Inferior parietal cortex (tissue), 1 donor: ENCODE measurements around the gene UNCX.

Source experiments
- DNase-seq: peaks from one replicate; pipeline ENCODE4 v3.0.0-alpha.2; 2016; ENCODE audit errors: extremely low spot score

The UNCX gene

DNA sequence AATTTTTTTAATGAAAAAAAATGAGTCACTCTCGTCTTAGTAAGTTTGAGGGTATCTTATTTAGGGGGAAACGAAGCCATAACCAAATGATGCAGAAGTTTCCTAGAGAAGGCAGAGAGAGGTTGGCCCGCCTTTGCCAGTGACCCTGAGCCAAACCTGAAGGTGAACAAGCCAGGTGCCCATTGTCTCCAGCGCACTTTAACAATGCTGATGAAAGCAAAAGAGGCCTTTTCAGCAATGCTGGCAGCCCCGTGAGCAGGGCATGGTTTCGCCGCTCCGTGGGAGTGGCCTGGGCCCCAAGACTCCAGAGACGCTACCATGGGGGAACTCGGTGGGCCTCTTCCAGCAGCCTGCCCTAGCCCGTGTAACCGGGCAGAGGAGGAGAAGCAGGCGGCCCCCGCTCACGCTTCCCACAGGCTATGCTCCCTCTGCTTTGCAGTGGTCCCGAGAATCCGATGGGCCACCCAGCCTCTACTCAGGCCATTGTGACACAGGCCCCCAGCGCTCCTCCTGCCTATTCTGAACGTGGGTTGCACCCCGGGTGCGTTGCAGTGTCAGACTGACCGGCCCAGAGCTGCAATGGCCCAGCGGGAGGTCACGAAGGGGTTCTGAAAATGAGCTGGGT is 14.0 kb upstream of the UNCX start:
- no peak for DNase-seq

DNA sequence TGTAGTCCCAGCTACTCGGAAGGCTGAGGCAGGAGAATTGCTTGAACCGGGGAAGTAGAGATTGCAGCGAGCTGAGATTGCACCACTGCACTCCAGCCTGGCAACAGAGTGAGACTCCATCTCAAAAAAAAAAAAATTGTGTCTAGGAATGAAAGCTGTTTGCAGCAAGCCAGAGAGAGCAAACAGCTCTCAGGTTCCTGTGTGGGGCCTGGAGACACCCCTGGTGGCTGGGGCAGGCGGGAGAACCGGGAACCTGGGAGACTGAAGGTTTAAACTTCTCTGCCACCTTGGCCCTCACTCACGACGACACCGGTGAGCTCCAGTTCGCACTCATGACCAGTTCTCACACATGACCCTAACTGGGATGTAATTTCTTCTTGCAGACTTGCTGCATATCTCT is 13.2 kb upstream of the UNCX start:
- no peak for DNase-seq

DNA sequence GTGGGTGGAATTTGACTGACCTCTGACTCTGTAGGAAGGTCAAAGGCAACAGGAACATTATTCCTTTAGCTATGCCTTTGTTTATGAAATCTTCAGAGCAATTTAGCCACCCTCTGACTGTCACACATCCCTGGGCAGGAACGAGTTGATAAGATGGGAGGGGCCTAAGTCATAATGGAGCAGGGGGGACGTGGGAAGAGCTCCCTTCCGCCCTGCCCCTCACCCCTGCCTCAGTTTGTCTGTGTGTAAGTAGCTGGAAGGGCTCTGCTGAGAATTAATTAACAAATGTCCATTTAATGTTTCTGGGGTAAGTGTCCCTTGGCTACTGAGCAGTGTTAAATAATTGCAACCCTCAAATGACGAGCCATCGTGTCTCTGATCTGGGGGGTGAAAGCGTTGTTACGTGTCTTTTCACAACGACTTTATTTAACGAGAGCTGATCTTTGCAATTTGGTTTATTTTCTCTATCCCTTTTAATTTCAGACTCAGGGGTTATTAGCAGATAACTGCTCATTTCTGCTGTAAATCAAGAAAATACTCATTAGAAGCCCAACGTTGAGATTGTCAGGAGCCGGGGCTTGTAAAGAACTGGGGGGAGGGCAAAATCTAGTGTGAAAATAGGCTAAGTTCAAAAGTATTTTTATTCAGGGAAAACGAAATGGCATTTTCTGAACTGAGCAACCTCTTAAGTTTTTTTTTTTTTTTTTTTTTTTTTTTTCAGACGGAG is 12.5 kb upstream of the UNCX start:
- DNase-seq = no peak

DNA sequence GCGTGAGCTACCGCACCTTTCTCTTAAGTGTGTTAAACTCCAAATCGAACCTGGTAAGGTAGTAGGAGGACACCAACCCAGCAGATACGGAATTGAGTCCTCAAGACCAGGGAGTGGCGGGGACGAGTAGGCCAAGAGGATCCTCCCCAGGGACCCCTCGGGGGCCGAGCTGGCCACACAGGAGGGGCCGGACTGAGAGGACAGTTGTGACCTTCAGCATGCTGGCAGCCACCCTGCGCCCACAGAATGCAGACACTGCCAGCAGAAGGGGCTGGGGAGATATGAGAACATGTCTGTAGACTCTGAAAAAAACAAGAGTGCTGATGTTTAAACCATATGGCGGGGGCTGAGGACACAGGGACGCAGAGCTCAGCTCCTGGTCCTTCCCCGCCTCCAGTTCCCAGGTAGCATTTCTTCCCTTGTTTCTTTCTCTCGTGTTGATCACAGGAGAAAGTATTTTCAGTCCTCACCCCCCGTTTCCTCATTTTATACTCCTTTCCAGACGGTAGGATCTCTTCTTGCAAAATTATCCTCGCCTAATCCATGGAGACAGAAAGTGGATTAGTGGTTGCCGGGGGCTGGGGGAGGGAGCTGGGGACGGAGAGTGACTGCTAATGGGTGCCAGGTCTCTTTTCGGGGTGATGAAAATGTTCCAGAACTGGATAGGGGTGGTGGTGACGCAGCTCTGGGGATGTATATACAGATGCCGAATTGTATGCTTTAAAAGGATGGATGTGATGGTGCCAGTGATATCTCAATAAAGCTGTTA is 11.5 kb upstream of the UNCX start:
- DNase-seq = no peak

DNA sequence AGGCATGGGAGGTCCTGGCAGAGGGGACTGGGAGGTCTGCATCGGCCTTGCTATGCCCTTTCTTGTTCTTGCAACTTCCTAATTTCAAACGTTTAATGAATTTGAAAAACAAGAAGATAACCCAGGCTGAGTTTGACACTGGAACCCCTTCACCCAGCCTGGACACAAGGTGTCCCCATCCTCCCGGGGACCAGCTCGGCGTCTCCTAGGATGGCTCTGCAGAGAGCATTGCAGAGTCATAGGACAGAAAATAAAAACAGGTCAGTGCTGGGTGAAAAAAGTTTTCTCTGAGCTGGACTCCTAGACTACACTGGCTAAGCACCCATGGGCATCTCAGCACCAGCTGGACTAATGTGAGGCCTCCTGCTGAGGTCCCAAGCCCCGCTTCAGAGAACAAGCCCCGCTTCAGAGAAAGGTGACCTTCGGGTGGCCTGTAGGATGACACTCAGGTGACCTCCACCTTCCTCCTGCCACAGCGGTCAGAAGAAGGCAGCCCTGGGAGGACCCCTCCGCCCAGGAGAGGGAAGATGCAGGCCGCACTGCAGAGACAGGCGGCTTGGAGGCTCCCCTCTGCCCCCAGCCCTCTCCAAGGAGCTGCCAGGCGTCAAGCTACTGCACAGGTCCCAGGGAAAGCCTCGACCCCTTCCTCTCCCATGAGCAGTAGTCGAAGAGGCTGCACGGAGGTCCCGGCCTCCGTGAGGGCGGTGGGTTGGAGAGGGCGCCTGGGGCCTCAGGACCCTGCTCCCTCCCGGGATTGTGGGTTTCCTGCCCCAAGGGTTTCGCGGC is 9.3 kb upstream of the UNCX start:
- no peak for DNase-seq

DNA sequence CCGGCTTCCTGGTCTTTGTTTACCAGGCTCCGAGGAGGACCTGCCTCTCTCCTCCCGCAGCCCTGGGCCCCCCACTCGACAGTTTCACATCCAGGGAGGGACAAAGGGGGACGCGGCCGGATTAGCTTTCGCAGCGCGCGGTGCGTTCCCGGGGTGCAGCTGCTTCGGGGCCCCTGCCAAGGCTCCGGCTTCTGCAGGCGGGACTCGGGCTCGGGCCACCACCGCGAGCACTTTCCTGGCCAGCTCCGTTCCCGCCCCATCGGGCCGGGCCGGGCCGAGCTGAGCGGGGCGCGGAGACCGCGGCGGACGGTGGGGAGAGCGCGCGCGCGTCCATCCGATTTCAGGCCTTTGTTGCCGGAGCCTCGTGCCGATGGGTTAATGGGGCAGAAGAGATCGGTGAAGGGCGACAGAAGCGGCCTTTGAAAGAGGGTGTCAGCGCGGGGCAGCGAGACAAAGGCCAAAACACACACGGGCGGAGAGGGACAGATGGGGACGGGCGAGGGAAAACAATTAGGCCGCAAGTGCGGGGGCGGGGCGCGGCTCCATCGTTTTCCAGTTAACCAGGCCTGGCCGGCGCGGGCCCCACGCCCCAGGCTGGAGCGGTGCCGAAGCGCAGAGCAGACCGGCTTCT is 8.5 kb upstream of the UNCX start:
- no peak for DNase-seq

DNA sequence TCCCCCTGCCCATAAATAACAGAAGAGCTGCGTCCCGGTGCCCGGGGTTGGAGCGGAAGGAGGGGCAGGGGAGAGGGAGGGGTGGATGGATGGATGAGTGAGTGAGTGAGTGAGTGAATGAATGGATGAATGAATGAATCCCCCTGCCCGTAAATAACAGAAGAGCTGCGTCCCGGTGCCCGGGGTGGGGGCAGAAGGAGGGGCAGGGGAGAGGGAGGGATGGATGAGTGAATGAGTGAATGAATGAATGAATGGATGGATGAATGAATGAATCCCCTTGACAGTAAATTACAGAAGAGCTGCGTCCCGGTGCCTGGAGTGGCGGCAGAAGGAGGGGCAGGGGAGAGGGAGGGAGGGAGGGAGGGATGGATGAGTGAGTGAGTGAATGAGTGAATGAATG is 7.6 kb upstream of the UNCX start:
- DNase-seq = no peak

DNA sequence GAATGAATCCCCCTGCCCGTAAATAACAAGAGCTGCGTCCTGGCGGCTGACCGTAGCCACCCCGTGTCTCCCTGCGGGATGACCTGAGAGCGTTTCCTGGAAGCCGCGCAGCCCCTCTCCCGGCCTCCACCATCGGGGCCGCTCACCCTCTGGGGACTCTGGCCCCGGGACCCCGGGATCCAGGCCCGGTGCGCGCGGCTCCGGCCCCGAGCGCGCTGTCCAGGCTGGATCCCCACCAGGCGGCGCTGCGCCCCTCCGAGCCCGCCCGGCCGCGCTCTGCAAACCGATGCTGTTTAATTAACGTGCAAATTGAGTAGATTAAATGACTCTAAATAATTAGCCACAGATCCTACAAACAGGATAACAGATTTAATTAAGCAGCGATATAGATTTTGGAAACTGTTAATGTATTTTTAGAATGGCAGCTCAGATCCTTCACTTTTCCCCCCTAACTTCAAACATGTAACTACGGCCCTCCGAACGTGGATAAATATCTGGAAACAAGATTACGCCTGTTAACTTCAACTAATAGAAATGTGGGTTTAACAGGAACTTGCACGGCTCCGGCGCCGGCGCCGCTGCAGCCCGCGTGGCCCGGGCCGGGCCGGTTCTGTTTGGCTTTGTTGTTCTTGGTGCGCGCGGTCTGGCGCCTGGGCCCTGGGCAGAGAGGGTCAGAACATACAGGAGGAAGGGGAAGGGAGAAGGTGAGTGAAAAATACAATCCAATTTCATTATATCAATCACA is 7.1 kb upstream of the UNCX start:
- peak; percentile 8 for DNase-seq

DNA sequence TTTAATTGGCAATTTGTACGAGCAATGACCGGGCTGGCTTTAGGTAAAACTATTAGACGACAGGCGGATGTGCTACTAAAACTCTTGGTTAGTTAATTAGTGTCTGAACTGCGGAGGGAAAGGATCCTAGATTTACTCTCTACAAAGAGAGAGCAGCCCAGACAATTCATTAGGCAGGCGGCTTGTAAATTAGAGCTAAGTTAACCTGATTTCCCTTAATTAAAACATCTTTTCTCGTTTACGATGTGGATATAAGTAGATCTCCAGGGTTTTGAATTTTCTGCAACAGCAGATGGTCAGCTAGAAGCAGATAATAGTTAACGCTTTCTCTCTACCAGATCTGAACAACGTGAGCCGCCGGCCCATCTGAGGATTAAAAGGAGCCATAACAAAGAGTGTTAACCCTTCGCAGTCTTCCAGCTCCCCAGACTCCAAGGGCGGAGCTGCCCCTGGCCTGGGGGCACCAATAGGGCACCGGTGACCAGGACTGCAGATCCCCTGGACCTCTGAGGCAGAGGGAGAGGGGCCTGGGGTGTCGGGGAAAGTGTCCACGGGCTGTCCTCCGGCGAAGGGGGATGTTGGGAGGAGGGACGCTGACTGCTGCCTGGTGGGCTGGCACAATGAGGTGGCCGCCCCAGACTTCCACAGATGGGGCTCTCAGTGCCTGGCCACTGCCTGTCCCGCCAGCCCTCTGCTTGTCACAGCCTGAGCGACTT is 6.3 kb upstream of the UNCX start:
- no peak for DNase-seq

DNA sequence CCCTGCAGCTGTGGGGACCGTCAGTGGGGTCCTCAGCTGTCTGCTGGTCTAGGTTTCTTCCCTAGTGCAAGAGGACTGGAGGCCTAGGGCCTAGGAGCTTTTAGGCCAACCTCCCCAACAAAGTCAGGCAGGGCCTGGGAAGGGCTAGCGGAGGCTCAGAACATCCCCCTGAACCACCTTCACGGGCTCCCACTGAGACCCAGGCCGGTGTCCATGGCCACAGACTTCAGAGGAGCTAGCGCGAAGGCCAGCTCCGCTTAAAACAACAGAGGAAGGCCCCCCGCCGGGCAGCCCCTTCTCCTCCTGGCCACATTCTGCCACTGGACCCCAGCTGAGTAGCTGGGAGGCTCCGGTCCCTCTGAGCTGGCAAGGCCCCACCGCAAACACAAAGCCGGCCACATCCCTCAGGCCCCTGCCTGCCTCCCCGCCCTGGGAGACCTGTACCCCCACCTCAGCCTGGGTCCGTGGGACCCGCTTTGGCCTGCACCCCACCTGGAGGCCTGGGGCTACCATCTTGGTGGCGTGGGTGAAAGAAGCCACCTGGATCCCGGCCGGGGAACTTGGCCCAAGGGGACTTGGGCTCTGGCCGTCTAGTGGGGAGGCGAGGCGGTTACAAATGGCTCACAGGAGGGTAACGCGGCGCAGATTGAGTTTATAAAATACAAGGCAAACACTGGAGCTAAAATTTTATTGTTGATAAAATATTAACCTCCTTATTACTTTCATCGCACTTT is 5.4 kb upstream of the UNCX start:
- no peak for DNase-seq

DNA sequence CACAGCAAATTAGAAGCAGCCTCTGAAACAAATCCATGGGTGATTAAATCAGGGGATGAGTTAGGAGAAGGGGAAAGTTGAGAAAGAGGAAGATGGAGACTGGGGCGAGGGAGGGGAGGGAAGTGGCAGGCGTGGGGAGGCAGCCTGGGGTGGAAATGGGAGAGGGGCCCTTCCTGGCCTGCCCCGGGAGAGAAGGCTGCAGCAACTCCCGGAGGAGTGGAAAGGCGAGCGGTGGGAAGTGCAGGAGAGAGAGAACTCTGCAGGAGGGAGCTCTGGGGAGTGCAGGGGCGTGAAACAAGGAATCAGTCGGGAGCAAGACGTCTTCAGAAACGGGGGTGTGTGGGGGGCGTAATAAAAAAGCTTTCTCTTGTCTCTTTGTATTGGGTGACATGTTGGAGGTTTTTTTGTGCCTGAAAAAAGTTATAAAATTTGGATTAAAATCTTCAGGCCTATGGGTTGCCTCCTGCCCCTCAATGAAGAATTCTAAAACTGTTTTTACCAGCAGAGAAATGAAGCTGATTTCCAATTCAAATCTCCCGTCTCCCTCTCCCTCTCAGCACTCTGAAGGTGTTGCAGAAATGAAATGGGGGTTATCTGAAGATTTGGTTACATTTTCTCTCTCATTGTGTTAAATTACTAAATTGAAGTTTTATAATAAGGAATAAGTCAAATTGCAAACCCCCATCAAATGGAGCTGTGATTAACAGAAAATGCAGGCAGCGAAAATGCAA is 4.7 kb upstream of the UNCX start:
- no peak for DNase-seq

DNA sequence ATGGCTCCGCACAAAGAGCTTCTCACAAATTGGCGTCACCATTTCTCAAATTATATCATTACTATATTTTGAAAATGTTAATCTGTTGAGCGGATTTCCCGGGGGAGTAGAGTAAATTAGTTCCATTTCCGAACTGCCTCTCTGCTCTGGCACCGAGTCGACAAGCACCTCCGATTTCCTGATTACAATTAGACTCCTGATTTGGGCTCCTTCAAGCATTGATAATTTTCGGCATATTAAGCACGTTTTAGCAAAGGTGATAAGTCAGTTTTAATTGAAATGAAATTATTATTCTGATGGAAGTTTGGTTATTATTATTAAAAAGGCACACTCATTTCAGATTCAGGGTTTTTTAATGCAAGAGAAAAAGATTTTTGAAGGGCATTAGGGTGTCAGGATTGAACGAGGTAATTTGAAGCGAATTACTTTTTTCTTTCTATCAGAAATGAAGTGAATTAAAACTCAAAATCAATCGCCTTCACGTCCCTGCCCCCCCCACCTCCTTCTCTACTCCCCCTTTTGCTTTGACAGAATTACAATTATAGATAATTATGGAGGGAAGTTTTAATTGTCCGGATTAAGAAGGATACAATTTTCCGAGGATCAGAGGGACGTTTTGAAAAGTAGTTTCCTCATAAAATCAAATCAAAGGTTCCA is 4.0 kb upstream of the UNCX start:
- DNase-seq = no peak

DNA sequence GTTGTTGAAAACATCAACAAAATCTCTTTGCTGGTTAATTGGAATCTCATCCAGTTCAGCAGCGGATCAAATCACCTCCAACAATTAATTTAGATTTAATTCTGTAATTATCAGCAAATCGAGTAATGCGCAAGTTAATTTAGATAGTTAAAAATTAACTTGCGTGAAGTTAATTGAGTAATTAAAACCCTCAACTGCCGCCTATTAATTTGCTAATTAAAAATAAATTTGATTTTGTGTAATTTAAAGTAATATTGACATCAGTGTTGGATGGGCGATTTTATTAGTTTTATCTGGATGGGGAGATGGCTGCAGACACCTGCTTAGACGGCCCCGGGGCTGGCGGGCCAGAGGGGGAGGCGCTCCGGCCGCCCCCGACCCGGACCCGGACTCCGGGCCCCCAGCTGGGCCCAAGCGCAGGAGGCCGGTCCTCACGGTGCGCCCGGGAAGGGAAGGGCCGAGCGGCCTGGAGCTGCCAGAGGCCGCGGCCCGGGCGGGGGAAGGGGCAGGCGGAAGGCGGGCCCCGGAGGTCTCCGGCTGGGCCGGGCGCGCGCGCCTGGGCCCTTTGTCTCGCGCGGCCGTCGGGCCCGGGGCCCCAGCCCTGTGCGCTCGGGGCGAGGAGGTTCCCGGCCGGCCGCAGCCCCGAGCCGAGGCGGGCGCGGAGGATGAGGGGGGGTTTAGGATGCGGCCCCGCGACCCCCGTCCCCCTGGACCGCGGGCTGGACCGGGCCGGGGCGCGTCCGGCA is 3.3 kb upstream of the UNCX start:
- no peak for DNase-seq

DNA sequence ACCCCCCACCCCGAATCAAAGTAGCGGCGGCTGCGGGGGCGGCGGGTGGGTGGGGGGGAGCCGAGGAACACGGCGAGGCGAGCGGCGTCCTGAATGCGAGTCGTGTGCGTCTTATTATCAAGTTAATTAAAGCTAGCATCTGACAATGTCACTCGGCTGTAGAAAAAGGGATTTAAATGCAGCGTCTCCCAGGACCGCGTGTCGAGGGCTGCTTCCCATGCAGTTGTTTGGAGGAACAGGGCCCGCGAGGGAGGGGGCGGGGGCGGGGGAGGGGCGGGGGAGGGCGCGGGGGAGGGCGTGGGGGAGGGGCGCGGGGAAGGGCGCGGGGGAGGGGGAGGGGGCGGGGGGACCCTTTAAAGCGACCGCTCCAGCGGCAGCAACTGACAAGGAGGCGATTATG is 2.7 kb upstream of the UNCX start:
- no peak for DNase-seq

DNA sequence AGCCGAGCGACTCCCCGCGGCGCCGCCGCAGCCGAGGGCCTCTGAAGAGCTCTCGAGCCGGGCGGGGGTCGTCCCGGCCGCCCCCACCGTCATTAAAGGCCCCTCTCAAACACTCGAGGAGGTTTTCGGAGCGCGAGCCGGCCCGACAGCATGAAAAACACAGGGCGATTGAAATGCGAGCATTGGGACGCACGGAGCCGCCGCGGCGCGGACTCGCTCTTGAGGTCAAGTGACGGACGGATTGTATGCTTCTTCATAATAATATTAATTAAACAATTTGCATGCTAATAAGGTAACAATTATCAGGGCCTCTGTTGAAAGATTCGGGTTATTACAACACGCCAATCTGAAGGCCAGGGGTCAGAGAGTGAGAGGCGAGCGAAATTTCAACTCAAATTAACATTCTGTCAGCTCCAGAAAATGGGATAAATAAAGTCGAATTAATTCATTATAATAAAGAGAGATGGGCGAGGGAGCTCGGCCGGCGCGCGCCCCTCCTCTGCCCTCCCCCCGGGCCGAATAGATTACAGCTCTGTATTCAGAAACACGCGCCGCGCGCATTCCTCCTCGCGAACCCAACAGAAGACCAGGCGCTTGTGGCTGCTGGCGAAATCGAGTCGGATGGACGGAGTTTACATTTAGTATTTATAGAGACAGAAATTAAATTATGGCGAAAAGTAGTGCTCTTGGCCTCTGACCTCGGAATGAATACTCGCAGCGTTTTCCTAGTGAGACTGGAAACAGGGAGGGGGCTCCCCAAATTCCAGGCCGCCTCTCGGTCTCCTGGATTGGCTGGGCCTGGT is 2.1 kb upstream of the UNCX start:
- DNase-seq = no peak

DNA sequence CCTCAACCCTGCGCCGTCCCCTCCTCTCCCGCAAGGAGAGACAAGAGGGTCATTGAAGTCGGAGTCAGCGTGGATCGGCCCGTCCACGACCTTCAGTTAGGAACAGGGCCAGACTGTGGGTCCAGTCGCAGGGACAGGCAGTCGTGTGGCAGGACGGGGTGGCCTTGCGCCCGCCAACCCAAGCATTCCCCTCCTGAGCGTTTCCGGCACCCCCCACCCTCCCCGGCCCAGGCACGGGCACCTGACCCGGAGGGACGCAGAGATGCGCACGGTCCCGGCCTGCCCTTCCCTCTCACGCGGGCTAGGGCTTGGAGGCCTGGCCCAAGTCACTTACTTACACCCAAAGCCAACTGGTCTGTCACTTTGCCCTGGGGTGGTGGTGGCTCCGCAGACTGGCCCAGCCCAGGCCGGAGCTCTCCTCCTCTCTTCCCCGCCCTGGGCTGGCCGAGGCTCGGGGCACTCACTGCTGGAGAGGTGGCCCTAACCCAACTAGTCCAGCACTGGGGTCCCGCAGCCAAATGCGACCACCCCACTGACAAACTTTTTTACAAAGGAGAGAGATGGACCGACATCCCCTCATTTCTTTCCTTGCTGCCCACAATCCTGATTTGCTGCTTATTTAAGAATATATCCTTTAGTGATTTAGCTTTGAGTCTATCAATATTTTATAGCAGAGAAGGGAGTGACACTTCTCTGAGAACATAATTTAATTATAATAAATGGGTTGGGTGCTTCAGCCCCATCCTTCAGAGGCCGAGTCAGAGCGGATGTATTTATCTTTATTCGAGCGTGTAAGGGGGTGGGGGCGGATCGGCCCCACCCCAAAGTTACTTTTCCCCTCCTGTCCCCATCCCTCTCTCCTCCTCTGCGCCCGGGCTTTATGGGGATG is 1.2 kb upstream of the UNCX start:
- no peak for DNase-seq
